GM13976 (cell line): Measurements from ENCODE around the gene SHPK.

Source experiments
- DNase-seq: peaks from one replicate; pipeline ENCODE4 v3.0.0; 2012; ENCODE audit warnings: low spot score
- CTCF ChIP-seq: IDR thresholded peaks from 2 replicates; pipeline ENCODE4 v1.5.1; 2012; ENCODE audit warnings: borderline replicate concordance, mild to moderate bottlenecking; ENCODE audit not compliant: insufficient read depth; ENCODE audit errors: extremely low read depth, missing control alignments, control extremely low read depth
- in situ Hi-C: fragments of 300-500 bp; cut with MboI; formaldehyde crosslinking; loops from one replicate; pipeline ENCODE4 v1.12.0; 2022; ENCODE audit warnings: low sequenced_read_pairs, mixed read lengths, inconsistent platforms; ENCODE audit not compliant: unreplicated experiment

Gene SHPK

GRCh38 chr17:3679531-3680126 is 43.6 kb upstream of the SHPK start:
- TF ChIP-seq CTCF = no peak
- in situ Hi-C loops = no loop called here
- DNase-seq = no peak

GRCh38 chr17:3678821-3679530 is 42.9 kb upstream of the SHPK start:
- no peak for TF ChIP-seq CTCF
- in situ Hi-C loops = no loop called here
- no peak for DNase-seq

- in situ Hi-C loops = no loop called here
- no peak for TF ChIP-seq CTCF
- no peak for DNase-seq
These were observed 42.2 kb upstream of the SHPK start for GRCh38 chr17:3678095-3678820.

- in situ Hi-C loops = no loop called here
- DNase-seq = no peak
- no peak for TF ChIP-seq CTCF
These were observed 39.8 kb upstream of the SHPK start for GRCh38 chr17:3675886-3676285.

- no peak for DNase-seq
- TF ChIP-seq CTCF = no peak
- in situ Hi-C loops = no loop called here
These were observed 36.5 kb upstream of the SHPK start for GRCh38 chr17:3672571-3672970.

GRCh38 chr17:3669548-3669947 is 33.5 kb upstream of the SHPK start:
- no peak for DNase-seq
- no peak for TF ChIP-seq CTCF
- in situ Hi-C loops = no loop called here

- TF ChIP-seq CTCF = no peak
- no peak for DNase-seq
- in situ Hi-C loops = no loop called here
These were observed 33.0 kb upstream of the SHPK start for GRCh38 chr17:3669085-3669347.
